ENCODE data around the gene STAM2.
A peak's percentile ranks its signal among the peaks of the same experiment; 100 is the strongest.

STAM2 gene

DNA sequence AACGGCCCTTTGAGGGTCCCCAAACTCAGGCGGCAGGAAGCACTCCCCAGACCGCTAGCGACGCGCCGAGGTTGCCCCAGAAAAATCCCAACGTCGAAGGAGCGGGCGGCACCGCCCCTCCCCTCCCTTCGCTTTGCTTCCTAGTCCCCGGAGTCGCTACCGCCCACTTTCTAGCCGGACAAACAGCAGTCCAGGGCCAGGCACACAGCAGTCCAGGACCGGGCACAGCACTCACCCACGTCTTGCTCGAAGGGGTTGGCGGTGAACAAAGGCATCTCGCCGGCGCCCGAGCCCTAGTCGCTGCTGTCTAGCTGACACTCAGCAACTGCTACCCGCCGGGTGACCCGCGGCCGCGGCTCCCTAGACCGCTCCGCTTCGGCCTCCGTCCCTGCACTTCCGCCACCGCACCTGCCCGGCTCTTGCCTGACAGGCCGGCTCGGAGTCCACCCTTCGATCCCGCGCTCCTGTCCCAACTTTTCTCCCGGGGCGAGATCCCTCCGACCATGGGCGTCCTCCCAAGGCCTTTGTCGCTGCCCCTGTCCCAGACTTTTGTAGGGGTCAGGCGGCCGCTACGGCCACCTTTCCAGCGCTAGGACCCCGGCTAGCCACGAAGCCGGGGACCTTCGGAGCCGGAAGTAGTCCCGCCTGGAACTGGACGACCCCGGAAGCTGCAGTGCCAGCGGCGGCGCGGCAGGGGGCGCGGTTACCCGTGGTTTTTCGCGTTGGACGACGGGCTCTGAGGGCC, at the start of gene STAM2:
TSS of gene STAM2 (minus strand) at position 396 of the 745 bp plus-strand sequence. CDS start at position 275, 121 bp downstream.
- TF ChIP-seq EGR1 (IDR thresholded peaks at IDR 0.05) (0 out of 2 replicates have a peak, but pooled peaks have one; percentile 31), ZBTB7A (IDR thresholded peaks at IDR 0.05; ENCODE audit: low read depth) (0 out of 2 replicates have a peak, but pooled peaks have one; percentile 17), TEAD4 (IDR thresholded peaks at IDR 0.05) (no peak; the same call in 1 of the 2 replicates), CEBPB (IDR thresholded peaks at IDR 0.05) (no peak), RAD21 (IDR thresholded peaks at IDR 0.05; ENCODE audit: low read depth) (peak; percentile 84), CREB1 (IDR thresholded peaks at IDR 0.05; ENCODE audit: low read depth) (no peak), NFIC (IDR thresholded peaks at IDR 0.05) (no peak), FOXM1 (IDR thresholded peaks at IDR 0.05; ENCODE audit: borderline replicate concordance, low read depth) (peak; percentile 49; the same call in 1 of the 2 replicates), YY1 (IDR thresholded peaks at IDR 0.05; ENCODE audit: low read depth) (peak; percentile 52; the same call in 1 of the 2 replicates), EP300 (IDR thresholded peaks at IDR 0.05; ENCODE audit: borderline replicate concordance) (no peak), TAF1 (IDR thresholded peaks at IDR 0.05; ENCODE audit: low read depth) (peak; percentile 85), TCF12 (IDR thresholded peaks at IDR 0.05; ENCODE audit: low read depth) (peak; percentile 27; the same call in 1 of the 2 replicates)
- TF ChIP-seq, protein P1, sequence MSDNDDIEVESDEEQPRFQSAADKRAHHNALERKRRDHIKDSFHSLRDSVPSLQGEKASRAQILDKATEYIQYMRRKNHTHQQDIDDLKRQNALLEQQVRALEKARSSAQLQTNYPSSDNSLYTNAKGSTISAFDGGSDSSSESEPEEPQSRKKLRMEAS (IDR thresholded peaks at IDR 0.05) = peak; percentile 46
- TF ChIP-seq, protein P2, sequence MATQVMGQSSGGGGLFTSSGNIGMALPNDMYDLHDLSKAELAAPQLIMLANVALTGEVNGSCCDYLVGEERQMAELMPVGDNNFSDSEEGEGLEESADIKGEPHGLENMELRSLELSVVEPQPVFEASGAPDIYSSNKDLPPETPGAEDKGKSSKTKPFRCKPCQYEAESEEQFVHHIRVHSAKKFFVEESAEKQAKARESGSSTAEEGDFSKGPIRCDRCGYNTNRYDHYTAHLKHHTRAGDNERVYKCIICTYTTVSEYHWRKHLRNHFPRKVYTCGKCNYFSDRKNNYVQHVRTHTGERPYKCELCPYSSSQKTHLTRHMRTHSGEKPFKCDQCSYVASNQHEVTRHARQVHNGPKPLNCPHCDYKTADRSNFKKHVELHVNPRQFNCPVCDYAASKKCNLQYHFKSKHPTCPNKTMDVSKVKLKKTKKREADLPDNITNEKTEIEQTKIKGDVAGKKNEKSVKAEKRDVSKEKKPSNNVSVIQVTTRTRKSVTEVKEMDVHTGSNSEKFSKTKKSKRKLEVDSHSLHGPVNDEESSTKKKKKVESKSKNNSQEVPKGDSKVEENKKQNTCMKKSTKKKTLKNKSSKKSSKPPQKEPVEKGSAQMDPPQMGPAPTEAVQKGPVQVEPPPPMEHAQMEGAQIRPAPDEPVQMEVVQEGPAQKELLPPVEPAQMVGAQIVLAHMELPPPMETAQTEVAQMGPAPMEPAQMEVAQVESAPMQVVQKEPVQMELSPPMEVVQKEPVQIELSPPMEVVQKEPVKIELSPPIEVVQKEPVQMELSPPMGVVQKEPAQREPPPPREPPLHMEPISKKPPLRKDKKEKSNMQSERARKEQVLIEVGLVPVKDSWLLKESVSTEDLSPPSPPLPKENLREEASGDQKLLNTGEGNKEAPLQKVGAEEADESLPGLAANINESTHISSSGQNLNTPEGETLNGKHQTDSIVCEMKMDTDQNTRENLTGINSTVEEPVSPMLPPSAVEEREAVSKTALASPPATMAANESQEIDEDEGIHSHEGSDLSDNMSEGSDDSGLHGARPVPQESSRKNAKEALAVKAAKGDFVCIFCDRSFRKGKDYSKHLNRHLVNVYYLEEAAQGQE (IDR thresholded peaks at IDR 0.05; ENCODE audit: low read depth) = no peak
- TF ChIP-seq, protein P3, sequence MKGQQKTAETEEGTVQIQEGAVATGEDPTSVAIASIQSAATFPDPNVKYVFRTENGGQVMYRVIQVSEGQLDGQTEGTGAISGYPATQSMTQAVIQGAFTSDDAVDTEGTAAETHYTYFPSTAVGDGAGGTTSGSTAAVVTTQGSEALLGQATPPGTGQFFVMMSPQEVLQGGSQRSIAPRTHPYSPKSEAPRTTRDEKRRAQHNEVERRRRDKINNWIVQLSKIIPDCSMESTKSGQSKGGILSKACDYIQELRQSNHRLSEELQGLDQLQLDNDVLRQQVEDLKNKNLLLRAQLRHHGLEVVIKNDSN (IDR thresholded peaks at IDR 0.05) = no peak; the same call in 1 of the 2 replicates

DNA sequence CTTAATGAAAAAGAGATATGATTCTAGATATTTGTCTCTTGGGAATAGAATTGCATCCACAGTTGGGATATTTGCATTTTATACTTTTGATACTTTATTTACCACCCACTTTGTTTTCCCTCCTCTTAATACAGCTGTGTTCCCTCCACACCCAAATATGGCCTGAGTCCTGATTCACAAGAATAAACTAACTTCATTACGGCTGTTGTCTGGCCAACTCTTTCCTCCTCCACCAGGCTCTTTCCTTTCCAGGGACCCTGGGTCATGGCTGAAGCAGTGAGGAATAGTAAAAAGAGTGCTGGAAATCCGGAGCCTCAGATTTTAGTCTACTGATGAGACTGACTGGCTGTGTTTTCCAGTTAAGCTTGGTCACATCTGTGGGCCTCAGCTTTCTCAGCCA, 48.4 kb upstream of the STAM2 start:
- no peak for TF ChIP-seq TEAD4 (IDR thresholded peaks at IDR 0.05)
- TF ChIP-seq CEBPB (IDR thresholded peaks at IDR 0.05) = no peak
- no peak for TF ChIP-seq EGR1 (IDR thresholded peaks at IDR 0.05)
- TF ChIP-seq TAF1 (IDR thresholded peaks at IDR 0.05; ENCODE audit: low read depth) = no peak
- no peak for TF ChIP-seq TCF12 (IDR thresholded peaks at IDR 0.05; ENCODE audit: low read depth)

DNA sequence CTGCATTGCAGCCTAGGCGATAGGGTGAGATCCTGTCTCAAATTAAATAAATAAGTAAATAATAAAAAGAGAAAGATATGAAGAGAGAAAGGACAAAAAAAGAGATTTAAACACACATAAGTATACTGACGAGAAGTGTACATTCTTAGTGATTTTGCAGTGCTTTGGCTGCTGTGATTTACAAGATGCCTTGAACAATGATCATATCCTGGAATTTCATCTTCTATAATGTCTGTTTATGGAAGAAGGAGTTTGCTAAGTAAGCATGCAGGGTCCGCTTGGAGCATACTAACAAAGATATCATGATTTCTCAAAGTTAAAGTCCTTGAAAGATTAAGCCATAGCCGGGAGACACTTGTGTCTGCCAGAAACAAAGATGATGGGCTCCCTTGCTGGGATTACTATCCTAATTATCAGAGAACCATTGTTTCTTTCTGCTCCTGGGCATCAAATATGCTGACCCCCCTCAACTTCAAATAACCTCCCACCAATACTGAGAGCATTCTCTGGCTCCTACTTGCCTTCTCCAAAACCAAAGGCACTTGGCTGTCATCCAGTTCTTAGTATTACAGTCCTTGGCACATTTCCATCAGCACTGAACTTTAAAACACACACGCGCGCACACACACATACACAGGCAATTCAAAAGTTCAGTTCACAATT, 47.5 kb upstream of the STAM2 start:
- TF ChIP-seq TEAD4 (IDR thresholded peaks at IDR 0.05) (0 out of 2 replicates have a peak, but pooled peaks have one; percentile 31), YY1 (IDR thresholded peaks at IDR 0.05; ENCODE audit: low read depth) (no peak), NFIC (IDR thresholded peaks at IDR 0.05) (peak; percentile 89)
- TF ChIP-seq, protein P3 (IDR thresholded peaks at IDR 0.05) = no peak

DNA sequence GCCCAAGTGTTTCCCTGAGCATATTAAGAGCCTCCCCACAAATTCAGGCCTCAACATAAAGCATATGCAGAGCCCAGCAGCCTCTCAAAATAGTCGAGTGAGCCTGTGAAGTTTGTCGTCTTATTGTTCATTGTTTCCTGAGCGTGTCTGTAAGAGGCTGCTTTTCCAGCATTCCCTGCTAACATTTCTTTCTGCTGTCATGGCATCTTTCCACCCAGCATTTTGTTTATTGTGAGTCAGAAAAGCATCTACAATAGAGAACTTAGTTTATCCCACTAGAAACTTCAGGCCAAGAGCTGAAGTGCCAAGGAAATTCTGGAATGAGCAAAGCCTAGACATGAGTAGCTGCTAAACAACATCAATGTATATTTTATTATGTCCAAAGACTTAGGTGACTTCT, 46.3 kb upstream of the STAM2 start:
- TF ChIP-seq TEAD4 (IDR thresholded peaks at IDR 0.05) (no peak), EP300 (IDR thresholded peaks at IDR 0.05; ENCODE audit: borderline replicate concordance) (no peak), RAD21 (IDR thresholded peaks at IDR 0.05; ENCODE audit: low read depth) (no peak), TAF1 (IDR thresholded peaks at IDR 0.05; ENCODE audit: low read depth) (no peak), CREB1 (IDR thresholded peaks at IDR 0.05; ENCODE audit: low read depth) (no peak), EGR1 (IDR thresholded peaks at IDR 0.05) (no peak), ZBTB7A (IDR thresholded peaks at IDR 0.05; ENCODE audit: low read depth) (no peak)
- TF ChIP-seq, protein P1 (IDR thresholded peaks at IDR 0.05) = no peak

DNA sequence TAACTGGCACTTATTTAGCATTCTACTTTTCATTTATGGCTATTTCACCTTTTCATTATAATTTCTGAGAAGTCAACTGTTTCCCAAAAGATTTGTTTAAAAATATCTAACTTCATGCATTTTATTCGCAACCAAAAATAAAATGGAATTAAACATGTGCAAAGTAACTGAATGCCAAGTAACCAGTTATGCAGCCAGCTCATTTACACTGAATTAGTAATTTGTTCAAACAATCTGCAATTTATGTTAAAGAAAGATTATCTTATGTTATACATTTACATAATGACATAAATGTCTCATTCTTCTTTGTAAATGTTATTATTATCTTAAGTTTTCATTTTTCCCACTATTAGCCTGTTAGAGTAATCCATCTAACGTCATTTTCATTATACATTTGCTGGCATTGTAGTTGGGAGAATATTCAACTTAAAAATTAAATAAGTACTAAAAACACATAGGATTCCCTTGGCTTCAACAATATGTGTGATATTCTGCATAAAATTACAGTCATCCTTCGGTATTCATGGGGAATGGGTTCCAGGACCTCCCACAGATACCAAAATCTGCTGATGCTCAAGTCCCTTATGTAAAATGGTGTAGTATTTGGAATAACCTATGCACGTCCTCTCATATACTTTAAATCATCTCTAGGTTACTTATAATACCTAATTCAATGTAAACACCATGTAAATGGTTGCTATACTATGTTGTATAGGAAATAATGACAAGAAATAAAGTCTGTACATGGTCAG, 43.7 kb upstream of the STAM2 start:
- TF ChIP-seq RAD21 (IDR thresholded peaks at IDR 0.05; ENCODE audit: low read depth) (no peak), CEBPB (IDR thresholded peaks at IDR 0.05) (no peak), NFIC (IDR thresholded peaks at IDR 0.05) (no peak), FOXM1 (IDR thresholded peaks at IDR 0.05; ENCODE audit: borderline replicate concordance, low read depth) (no peak), TAF1 (IDR thresholded peaks at IDR 0.05; ENCODE audit: low read depth) (no peak), EGR1 (IDR thresholded peaks at IDR 0.05) (no peak), TEAD4 (IDR thresholded peaks at IDR 0.05) (no peak), CREB1 (IDR thresholded peaks at IDR 0.05; ENCODE audit: low read depth) (no peak), TCF12 (IDR thresholded peaks at IDR 0.05; ENCODE audit: low read depth) (no peak), YY1 (IDR thresholded peaks at IDR 0.05; ENCODE audit: low read depth) (no peak), EP300 (IDR thresholded peaks at IDR 0.05; ENCODE audit: borderline replicate concordance) (no peak), ZBTB7A (IDR thresholded peaks at IDR 0.05; ENCODE audit: low read depth) (no peak)
- TF ChIP-seq, protein P1 (IDR thresholded peaks at IDR 0.05) = no peak
- TF ChIP-seq, protein P3 (IDR thresholded peaks at IDR 0.05) = no peak
- TF ChIP-seq, protein P2 (IDR thresholded peaks at IDR 0.05; ENCODE audit: low read depth) = no peak
